ENCODE measurements around the gene DMD. TPM values are rescaled to one million over a fixed set of nuclear protein-coding genes. Genes with fewer than 3 reads are reported as not detected.
"Not testable (repeated sequence)": the region's sequence is repeated elsewhere in the genome, so short reads cannot be mapped to it uniquely, and the experiment has no call there.

DMD gene
- total and polyA plus RNA-seq, 7 donors = 2.5 to 260 (median 183) TPM

DNA sequence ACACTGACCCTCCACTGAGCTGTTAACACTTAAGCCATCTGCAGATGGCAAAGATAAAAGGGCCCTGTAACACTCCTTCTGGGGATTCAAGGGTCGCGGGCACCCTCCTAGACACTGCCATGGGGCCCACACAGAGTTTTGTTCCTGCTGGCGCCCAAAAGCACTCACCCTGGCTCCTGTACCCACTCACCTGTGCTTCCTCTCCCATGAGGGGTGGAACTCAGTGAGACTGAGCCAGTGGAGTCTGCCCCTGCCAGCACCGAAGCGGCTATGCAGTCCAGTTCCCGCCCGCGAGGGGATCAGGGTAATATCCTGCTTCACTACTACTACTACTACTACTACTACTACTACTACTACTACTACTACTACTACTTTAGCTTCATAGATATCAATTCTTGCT lies 1827.4 kb downstream of the DMD start:
- TF ChIP-seq, protein P1, sequence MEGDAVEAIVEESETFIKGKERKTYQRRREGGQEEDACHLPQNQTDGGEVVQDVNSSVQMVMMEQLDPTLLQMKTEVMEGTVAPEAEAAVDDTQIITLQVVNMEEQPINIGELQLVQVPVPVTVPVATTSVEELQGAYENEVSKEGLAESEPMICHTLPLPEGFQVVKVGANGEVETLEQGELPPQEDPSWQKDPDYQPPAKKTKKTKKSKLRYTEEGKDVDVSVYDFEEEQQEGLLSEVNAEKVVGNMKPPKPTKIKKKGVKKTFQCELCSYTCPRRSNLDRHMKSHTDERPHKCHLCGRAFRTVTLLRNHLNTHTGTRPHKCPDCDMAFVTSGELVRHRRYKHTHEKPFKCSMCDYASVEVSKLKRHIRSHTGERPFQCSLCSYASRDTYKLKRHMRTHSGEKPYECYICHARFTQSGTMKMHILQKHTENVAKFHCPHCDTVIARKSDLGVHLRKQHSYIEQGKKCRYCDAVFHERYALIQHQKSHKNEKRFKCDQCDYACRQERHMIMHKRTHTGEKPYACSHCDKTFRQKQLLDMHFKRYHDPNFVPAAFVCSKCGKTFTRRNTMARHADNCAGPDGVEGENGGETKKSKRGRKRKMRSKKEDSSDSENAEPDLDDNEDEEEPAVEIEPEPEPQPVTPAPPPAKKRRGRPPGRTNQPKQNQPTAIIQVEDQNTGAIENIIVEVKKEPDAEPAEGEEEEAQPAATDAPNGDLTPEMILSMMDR (IDR thresholded peaks at IDR 0.05) = no peak
- TF ChIP-seq POLR2A (IDR thresholded peaks at IDR 0.05) (no peak), EP300 (IDR thresholded peaks at IDR 0.05) (no peak), POLR2AphosphoS5 (IDR thresholded peaks at IDR 0.05) (no peak)
- Histone ChIP-seq H3K27me3 (no peaks in the 10 kb centered on the region), H3K36me3 (no peaks in the 10 kb centered on the region), H3K4me1 (no peaks in the 10 kb centered on the region), H3K9me3 (no peaks in the 10 kb centered on the region), H3K27ac (no peak overlapping the region), H3K4me3 (no peak overlapping the region)
- DNase-seq = no peak
- WGBS, 2 donors = 92 to 94% methylated on average over 8 of the region's 8 CpGs
- intact Hi-C loops (cut with DNase I) = no loop called here

DNA sequence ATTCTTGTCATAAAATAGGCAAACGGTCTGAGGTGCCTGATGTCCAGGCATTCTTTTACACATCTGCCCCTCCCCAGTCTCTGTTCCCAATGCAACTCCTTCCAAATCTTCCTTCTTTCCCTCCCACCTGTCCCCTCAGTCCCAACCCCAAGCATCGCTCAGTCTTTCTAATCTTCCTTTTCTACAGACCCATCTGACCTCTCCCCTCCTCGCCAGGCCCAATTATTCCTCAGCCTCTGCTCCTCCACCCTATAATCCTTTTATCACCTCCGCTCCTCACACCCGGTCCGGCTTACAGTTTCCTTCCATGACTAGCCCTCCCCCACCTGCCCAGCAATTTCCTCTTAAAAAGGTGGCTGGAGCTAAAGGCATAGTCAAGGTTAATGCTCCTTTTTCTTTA lies 1832.4 kb downstream of the DMD start:
- DNase-seq; H3K27me3 ChIP-seq; H3K4me1 ChIP-seq; H3K9me3 ChIP-seq; H3K27ac ChIP-seq; H3K4me3 ChIP-seq; H3K36me3 ChIP-seq; intact Hi-C loops (cut with DNase I): not testable (repeated sequence)
- WGBS, 2 donors = 68% methylated on average over 6 of the region's 6 CpGs

DNA sequence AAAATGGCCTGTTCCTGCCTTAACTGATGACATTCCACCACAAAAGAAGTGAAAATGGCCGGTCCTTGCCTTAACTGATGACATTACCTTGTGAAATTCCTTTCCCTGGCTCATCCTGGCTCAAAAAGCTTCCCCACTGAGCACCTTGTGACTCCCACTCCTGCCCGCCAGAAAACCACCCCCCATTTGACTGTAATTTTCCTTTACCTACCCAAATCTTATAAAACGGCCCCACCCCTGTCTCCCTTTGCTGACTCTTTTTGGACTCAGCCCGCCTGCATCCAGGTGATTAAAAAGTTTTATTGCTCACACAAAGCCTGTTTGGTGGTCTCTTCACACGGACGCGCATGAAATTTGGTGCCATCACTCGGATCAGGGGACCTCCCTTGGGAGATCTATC lies 1833.5 kb downstream of the DMD start:
- H3K4me1 ChIP-seq; H3K27me3 ChIP-seq; DNase-seq; H3K27ac ChIP-seq; H3K9me3 ChIP-seq; H3K4me3 ChIP-seq; H3K36me3 ChIP-seq; intact Hi-C loops (cut with DNase I): not testable (repeated sequence)
- WGBS, 2 donors = 90 to 92% methylated on average over 8 of the region's 8 CpGs

DNA sequence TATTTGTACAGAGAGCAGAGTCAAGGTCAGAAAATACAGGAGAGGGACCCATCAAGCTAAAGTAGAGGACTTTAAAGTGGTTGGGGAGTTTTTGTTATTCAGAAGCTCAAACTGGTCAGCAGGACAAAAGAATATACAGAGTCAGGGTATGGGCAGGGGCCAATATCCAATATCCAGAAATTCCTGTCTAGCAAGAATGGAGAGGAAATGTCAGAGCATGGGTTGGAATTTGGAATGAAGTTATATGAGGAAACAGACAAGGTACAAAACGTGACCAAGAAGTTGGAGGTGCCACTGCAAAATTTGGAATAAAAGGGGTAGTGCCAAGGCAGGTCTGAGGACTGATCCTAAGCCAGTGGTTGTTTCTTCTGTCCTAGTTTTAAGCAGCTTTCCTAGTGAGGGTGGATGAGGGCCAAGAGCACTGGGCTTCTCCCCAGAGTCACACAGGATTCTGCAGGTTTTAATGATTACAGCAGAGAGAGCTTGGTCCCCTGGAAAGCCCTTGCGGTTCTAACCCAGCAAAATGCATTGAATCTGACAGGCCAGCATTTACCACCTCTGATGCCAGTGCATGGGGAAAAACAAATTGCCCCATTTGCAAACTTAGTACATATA lies 1834.8 kb downstream of the DMD start:
- Histone ChIP-seq H3K9me3 (no peaks in the 10 kb centered on the region), H3K4me1 (peaks cover 0 to 5% (median 0%) of the 10 kb centered on the region in 4 donors), H3K27me3 (no peaks in the 10 kb centered on the region), H3K36me3 (no peaks in the 10 kb centered on the region), H3K27ac (no peak overlapping the region), H3K4me3 (no peak overlapping the region)
- DNase-seq = no peak
- TF ChIP-seq, protein P1 (IDR thresholded peaks at IDR 0.05) = no peak
- no peak for TF ChIP-seq EP300 (IDR thresholded peaks at IDR 0.05)
- TF ChIP-seq POLR2AphosphoS5 (IDR thresholded peaks at IDR 0.05) = no peak
- no peak for TF ChIP-seq POLR2A (IDR thresholded peaks at IDR 0.05)
- intact Hi-C loops (cut with DNase I) = no loop called here
- 32 to 62% methylated on average over 2 of the region's 2 CpGs for WGBS, 2 donors

DNA sequence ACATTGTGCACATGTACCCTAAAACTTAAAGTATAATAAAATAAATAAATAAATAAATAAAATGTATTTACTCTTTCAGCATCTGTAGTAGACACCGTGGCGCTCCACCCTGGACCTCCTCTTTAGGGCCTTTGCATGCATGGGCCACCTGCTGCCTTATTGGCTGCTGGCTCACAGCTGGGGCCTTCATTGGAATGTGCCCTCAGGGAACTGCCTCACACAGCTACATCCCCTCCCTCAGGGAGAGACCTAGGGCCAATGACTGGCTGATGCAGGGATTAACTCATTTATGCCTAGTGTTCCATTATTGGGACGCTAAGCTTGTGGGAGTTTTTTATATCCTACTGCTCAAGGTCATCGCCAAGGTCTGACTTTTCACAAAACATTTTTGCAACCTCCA lies 1836.6 kb downstream of the DMD start:
- Histone ChIP-seq H3K4me1 (peaks cover 0 to 5% (median 0%) of the 10 kb centered on the region in 4 donors), H3K4me3 (no peak overlapping the region), H3K9me3 (no peaks in the 10 kb centered on the region), H3K36me3 (no peaks in the 10 kb centered on the region), H3K27ac (no peak overlapping the region), H3K27me3 (no peaks in the 10 kb centered on the region)
- intact Hi-C loops (cut with DNase I) = no loop called here
- 90 to 93% methylated on average over 4 of the region's 4 CpGs for WGBS, 2 donors
- TF ChIP-seq POLR2A (IDR thresholded peaks at IDR 0.05) (no peak), EP300 (IDR thresholded peaks at IDR 0.05) (no peak), POLR2AphosphoS5 (IDR thresholded peaks at IDR 0.05) (no peak)
- TF ChIP-seq, protein P1 (IDR thresholded peaks at IDR 0.05) = no peak
- no peak for DNase-seq

DNA sequence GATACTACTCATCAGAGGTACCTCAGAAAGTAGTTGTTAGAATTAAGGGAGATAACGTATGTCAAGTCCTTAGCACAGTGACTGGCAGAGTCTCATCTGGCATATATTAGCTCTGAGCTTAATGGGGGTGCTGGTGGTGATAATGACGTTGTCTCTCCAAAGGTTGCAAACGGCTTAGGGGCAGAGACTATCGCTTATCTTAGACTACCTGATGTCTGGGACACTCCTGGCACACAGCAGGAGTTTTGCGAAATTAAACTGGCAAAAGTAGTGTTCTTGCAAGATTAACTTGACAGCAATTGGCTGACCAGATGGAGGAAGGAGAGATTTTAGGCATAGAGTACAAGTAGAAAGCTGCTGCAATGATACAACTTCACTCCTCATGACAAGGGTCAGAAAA lies 1839.4 kb downstream of the DMD start:
- Histone ChIP-seq H3K9me3 (no peaks in the 10 kb centered on the region), H3K36me3 (no peaks in the 10 kb centered on the region), H3K4me3 (no peak overlapping the region), H3K27ac (no peak overlapping the region), H3K4me1 (peaks cover 0 to 3% (median 0%) of the 10 kb centered on the region in 4 donors), H3K27me3 (no peaks in the 10 kb centered on the region)
- TF ChIP-seq, protein P1 (IDR thresholded peaks at IDR 0.05) = no peak
- TF ChIP-seq POLR2AphosphoS5 (IDR thresholded peaks at IDR 0.05) (no peak), EP300 (IDR thresholded peaks at IDR 0.05) (no peak), POLR2A (IDR thresholded peaks at IDR 0.05) (no peak)
- intact Hi-C loops (cut with DNase I) = no loop called here
- WGBS, 2 donors = 86 to 93% methylated on average over 5 of the region's 5 CpGs
- no peak for DNase-seq

Measured in sigmoid colon (tissue), 7 donors.